Loucy (cell line): Measurements from ENCODE around the gene RAB6A.

Experiments
- EZH2phosphoT487 ChIP-seq: fragments of 200-600 bp; IDR thresholded peaks from 2 replicates; pipeline ENCODE4 v1.6.1; 2018; ENCODE audit warnings: antibody characterized with exemption, mild to moderate bottlenecking, moderate library complexity, borderline replicate concordance
- TF ChIP-seq, protein P1 (sequence below): fragments of 200-600 bp; sonication (generic); conservative IDR thresholded peaks from 2 replicates; pipeline ENCODE4 v1.5.1; 2014; ENCODE audit warnings: mild to moderate bottlenecking, antibody characterized with exemption, low read length

DNA sequence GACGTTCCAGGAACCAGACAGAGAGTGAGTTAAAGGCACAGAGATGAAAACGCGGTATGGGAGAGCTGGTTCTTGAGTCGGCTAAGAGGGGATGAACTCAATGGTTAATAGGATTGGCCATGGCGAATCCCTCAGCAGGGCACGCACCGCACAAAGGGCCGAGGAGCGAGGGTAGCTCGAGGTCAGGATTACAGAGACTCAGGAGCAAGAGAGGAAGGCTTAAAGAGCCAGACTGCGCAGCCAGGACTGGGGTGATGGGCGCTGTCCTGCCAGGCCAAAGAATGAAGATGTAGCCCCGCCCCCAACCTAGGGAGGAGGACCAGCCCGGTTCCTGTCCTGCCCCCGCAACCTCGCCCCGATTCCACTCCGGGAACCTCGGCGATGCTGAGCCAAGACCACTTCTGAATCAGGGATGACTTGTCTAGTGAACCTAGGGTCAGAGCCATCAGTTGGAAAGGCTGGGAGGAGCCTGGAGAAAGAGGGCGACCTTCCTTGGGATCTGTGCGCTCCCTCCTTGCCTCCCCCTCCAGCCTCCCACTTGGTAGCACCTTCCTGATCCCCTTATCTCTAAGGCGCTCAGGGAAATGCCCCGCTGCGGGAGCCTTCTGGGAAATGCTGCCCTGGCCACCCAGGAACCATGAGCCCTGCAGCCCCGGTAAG, 114.8 kb downstream of the RAB6A start, which contains the start of gene PLEKHB1:
- TF ChIP-seq, protein P1, sequence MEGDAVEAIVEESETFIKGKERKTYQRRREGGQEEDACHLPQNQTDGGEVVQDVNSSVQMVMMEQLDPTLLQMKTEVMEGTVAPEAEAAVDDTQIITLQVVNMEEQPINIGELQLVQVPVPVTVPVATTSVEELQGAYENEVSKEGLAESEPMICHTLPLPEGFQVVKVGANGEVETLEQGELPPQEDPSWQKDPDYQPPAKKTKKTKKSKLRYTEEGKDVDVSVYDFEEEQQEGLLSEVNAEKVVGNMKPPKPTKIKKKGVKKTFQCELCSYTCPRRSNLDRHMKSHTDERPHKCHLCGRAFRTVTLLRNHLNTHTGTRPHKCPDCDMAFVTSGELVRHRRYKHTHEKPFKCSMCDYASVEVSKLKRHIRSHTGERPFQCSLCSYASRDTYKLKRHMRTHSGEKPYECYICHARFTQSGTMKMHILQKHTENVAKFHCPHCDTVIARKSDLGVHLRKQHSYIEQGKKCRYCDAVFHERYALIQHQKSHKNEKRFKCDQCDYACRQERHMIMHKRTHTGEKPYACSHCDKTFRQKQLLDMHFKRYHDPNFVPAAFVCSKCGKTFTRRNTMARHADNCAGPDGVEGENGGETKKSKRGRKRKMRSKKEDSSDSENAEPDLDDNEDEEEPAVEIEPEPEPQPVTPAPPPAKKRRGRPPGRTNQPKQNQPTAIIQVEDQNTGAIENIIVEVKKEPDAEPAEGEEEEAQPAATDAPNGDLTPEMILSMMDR, result no peak
- no peak for TF ChIP-seq EZH2phosphoT487
